ENCODE results near the gene TMEM244.

- TF ChIP-seq, protein P1, sequence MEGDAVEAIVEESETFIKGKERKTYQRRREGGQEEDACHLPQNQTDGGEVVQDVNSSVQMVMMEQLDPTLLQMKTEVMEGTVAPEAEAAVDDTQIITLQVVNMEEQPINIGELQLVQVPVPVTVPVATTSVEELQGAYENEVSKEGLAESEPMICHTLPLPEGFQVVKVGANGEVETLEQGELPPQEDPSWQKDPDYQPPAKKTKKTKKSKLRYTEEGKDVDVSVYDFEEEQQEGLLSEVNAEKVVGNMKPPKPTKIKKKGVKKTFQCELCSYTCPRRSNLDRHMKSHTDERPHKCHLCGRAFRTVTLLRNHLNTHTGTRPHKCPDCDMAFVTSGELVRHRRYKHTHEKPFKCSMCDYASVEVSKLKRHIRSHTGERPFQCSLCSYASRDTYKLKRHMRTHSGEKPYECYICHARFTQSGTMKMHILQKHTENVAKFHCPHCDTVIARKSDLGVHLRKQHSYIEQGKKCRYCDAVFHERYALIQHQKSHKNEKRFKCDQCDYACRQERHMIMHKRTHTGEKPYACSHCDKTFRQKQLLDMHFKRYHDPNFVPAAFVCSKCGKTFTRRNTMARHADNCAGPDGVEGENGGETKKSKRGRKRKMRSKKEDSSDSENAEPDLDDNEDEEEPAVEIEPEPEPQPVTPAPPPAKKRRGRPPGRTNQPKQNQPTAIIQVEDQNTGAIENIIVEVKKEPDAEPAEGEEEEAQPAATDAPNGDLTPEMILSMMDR (IDR thresholded peaks at IDR 0.05; ENCODE audit: low read depth, low read length): no peak
- TF ChIP-seq EZH2phosphoT487 (IDR thresholded peaks at IDR 0.05; ENCODE audit: low read depth): no peak
Measured at GRCh38 chr6:129890164-129890563, 29.0 kb upstream of the TMEM244 start.

Data from OCI-LY3 (cell line).